Gastrocnemius medialis (tissue), 4 donors: ENCODE data around the gene SLF1.

ENCODE experiments used
- CTCF ChIP-seq, 5 experiments: fragments of 450-650 bp in 3 of 5; fragments of 200-600 bp in 2 of 5; sonication (generic) in 2 of 5; IDR thresholded peaks in 4 of 5; conservative IDR thresholded peaks in 1 of 5; 1 replicate in 4 of 5; 2 replicates in 1 of 5; pipeline ENCODE4 v1.5.1; 2016 to 2019; ENCODE audit warnings: antibody characterized with exemption in 5 of 5, mild to moderate bottlenecking in 3 of 5, moderate library complexity in 3 of 5
- POLR2A ChIP-seq, 2 donors: fragments of 450-650 bp; IDR thresholded peaks; one replicate each; pipeline ENCODE4 v1.6.1; 2017; ENCODE audit warnings: antibody characterized with exemption in 2 of 2, mild to moderate bottlenecking in 2 of 2, moderate library complexity in 2 of 2

- TF ChIP-seq POLR2A (IDR thresholded peaks at IDR 0.05), result no peak
- TF ChIP-seq CTCF (IDR thresholded peaks at IDR 0.05 in 4 of 5, conservative IDR thresholded peaks at IDR 0.05 in 1 of 5), result no peak
Measured at GRCh38 chr5:94646758-94647157, 28.3 kb downstream of the SLF1 start.
